NCI-H1930 (cell line): Measurements from ENCODE around the gene ELF1.
"Not testable (repeated sequence)": the region's sequence is repeated elsewhere in the genome, so short reads cannot be mapped to it uniquely, and the experiment has no call there.

ENCODE experiments used
- DNase-seq, 2 experiments: peaks; one replicate each; lab custom pipeline; 2025; lab: John Stamatoyannopoulos, UW

The ELF1 gene

GRCh38 chr13:40982772-40983171, 36.3 kb downstream of the ELF1 start:
- DNase-seq = no peak

GRCh38 chr13:40981949-40982348, 37.2 kb downstream of the ELF1 start:
- DNase-seq = no peak

- no peak for DNase-seq
Measured at GRCh38 chr13:40981361-40981760, 37.8 kb downstream of the ELF1 start.

- no peak for DNase-seq
Measured at GRCh38 chr13:40980461-40980860, 38.7 kb downstream of the ELF1 start.

- no peak for DNase-seq
Measured at GRCh38 chr13:40979232-40979631, 39.9 kb downstream of the ELF1 start.

GRCh38 chr13:40978109-40978508, 41.0 kb downstream of the ELF1 start:
- not testable (repeated sequence) for DNase-seq

- DNase-seq = no peak
Measured at GRCh38 chr13:40975441-40975840, 43.7 kb downstream of the ELF1 start.

- no peak for DNase-seq
Measured at GRCh38 chr13:40974460-40975407, 44.4 kb downstream of the ELF1 start.

GRCh38 chr13:40973409-40973808, 45.7 kb downstream of the ELF1 start:
- DNase-seq = no peak

GRCh38 chr13:40971321-40971720, 47.8 kb downstream of the ELF1 start:
- DNase-seq = no peak

- DNase-seq = no peak
Measured at GRCh38 chr13:40970803-40971202, 48.3 kb downstream of the ELF1 start.

- DNase-seq = no peak
Measured at GRCh38 chr13:40969169-40969901, 49.8 kb downstream of the ELF1 start.

- DNase-seq = no peak
Measured at GRCh38 chr13:40968416-40969000, 50.6 kb downstream of the ELF1 start.

- no peak for DNase-seq
Measured at GRCh38 chr13:40966298-40966697, 52.8 kb downstream of the ELF1 start.

GRCh38 chr13:40963927-40964326, 55.2 kb downstream of the ELF1 start:
- no peak for DNase-seq

GRCh38 chr13:40961826-40962225, 57.3 kb downstream of the ELF1 start:
- DNase-seq = no peak

- no peak for DNase-seq
Measured at GRCh38 chr13:40961214-40961613, 57.9 kb downstream of the ELF1 start.

- DNase-seq = no peak
Measured at GRCh38 chr13:40960716-40961115, 58.4 kb downstream of the ELF1 start.

GRCh38 chr13:40958655-40959054, 60.5 kb downstream of the ELF1 start:
- DNase-seq = no peak

GRCh38 chr13:40946485-40946884, 72.6 kb downstream of the ELF1 start:
- no peak for DNase-seq

GRCh38 chr13:40943073-40943472, 76.0 kb downstream of the ELF1 start:
- DNase-seq = no peak

GRCh38 chr13:40941581-40941980, 77.5 kb downstream of the ELF1 start:
- no peak for DNase-seq

GRCh38 chr13:40940841-40941240, 78.3 kb downstream of the ELF1 start:
- no peak for DNase-seq
